ENCODE results near the gene IL1B. TPM values are rescaled to one million over a fixed set of nuclear protein-coding genes. Genes with fewer than 3 reads are reported as not detected.
"Not testable (repeated sequence)": the region's sequence is repeated elsewhere in the genome, so short reads cannot be mapped to it uniquely, and the experiment has no call there.

IL1B gene
- total and polyA plus RNA-seq, 2 of the 8 experiments (the other 6 are each of a cell fraction or from before 2014, with no cell fraction given) = not detected

DNA sequence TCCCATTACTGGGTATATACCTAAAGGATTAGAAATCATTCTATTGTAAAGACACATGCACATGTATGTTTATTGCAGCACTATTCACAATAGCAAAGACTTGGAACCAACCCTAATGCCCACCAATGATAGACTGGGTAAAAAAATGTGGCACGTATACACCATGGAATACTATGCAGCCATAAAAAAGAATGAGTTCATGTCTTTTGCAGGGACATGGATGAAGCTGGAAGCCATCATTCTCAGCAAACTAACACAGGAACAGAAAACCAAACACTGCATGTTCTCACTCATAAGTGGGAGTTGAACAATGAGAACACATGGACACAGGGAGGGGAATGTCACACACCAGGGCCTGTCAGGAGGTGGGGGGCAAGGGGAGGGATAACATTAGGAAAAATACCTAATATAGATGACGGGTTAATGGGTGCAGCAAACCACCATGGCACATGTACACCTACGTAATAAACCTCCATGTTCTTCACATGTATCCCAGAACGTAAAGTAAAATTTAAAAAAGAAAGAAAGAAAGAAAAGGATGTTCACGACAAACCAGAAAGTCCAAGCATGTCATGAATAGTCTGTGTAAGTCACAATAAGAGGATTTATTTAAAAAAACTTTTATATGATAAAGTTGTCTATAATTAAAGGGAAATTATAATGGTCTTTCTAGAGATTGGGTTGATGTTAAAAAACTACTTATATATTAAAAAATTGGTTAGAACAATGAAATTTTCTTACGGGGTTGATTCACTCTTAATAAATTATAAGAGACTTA, 23.0 kb upstream of the IL1B start:
- H3K9ac ChIP-seq (replicated peaks in 1 of 4; ENCODE audit: extremely low read depth in 1 of 4, low read depth in 3 of 4, low read length in 3 of 4); H4K8ac ChIP-seq (ENCODE audit: extremely low read depth, insufficient read depth, low read length); H4K91ac ChIP-seq (replicated peaks; ENCODE audit: insufficient read length, low read length); CTCF ChIA-PET (ENCODE audit: partially characterized antibody); H2AFZ ChIP-seq (ENCODE audit: low read length); H3K79me1 ChIP-seq (ENCODE audit: low read depth, low read length); H2BK120ac ChIP-seq (replicated peaks; ENCODE audit: low read depth, low read length); H3K23me2 ChIP-seq (ENCODE audit: low read depth, low read length); H3K4ac ChIP-seq (replicated peaks; ENCODE audit: insufficient read length, low read depth, low read length); H3K23ac ChIP-seq (ENCODE audit: insufficient read length); H3K18ac ChIP-seq (ENCODE audit: extremely low read depth, low read length); H3K27me3 ChIP-seq (replicated peaks in 1 of 4; ENCODE audit: control insufficient read depth in 3 of 4, extremely low read depth in 1 of 4, insufficient read depth in 3 of 4, low read length in 3 of 4); H3K79me2 ChIP-seq (ENCODE audit: control insufficient read depth in 1 of 2, insufficient read depth in 2 of 2, low read length in 2 of 2); H2AK5ac ChIP-seq (ENCODE audit: low read depth, low read length); H2BK20ac ChIP-seq (ENCODE audit: low read length); FAIRE-seq; H4K20me1 ChIP-seq (replicated peaks in 1 of 2; ENCODE audit: control insufficient read depth in 1 of 2, insufficient read depth in 2 of 2, low read length in 2 of 2); H2BK5ac ChIP-seq (ENCODE audit: low read depth, low read length); H3K4me3 ChIP-seq (ENCODE audit: extremely low read depth in 1 of 4, insufficient read depth in 2 of 4, low read depth in 3 of 4, low read length in 4 of 4); H3K4me2 ChIP-seq (ENCODE audit: insufficient read depth in 1 of 2, low read depth in 2 of 2, low read length in 2 of 2); H3K56ac ChIP-seq (replicated peaks; ENCODE audit: insufficient read length, low read depth, low read length); H3K14ac ChIP-seq (ENCODE audit: insufficient read length); H2BK15ac ChIP-seq (ENCODE audit: low read length); H3K4me1 ChIP-seq (replicated peaks in 1 of 4; ENCODE audit: control insufficient read depth in 3 of 4, insufficient read depth in 4 of 4, low read length in 3 of 4); DNase-seq (ENCODE audit: low read depth in 1 of 2, low spot score in 2 of 2); POLR2A ChIA-PET (ENCODE audit: partially characterized antibody); H4K5ac ChIP-seq (ENCODE audit: insufficient read length, low read depth, low read length); H3K36me3 ChIP-seq (ENCODE audit: control insufficient read depth in 2 of 4, insufficient read depth in 4 of 4, low read length in 3 of 4); H2BK12ac ChIP-seq (ENCODE audit: low read depth, low read length); H3K27ac ChIP-seq (ENCODE audit: low read depth, low read length): not testable (repeated sequence)
- 66% methylated on average over 6 of the region's 6 CpGs; no CpG with 5 or more reads in 1 of the 2 experiments for WGBS, 2 experiments (ENCODE audit: extremely low coverage in 1 of 2, insufficient coverage in 1 of 2, insufficient read length in 1 of 2, insufficient replicate concordance in 2 of 2, low coverage in 1 of 2, low lambda C conversion rate in 2 of 2, missing lambda C conversion rate in 1 of 2)
- peaks cover 29 to 35% of the 10 kb centered on the region in 2 experiments for H3K9me3 ChIP-seq (ENCODE audit: insufficient read depth in 2 of 2, low read depth in 1 of 2, low read length in 1 of 2)

All from H1 (cell line).